CD4-positive, alpha-beta T cell treated with Interleukin-21 for 1 hour (primary cell): ENCODE measurements around the gene WDFY3.

Experiments used
- DNase-seq: peaks from one replicate; pipeline ENCODE4 v3.0.0-alpha.2; 2020

Gene WDFY3

DNA sequence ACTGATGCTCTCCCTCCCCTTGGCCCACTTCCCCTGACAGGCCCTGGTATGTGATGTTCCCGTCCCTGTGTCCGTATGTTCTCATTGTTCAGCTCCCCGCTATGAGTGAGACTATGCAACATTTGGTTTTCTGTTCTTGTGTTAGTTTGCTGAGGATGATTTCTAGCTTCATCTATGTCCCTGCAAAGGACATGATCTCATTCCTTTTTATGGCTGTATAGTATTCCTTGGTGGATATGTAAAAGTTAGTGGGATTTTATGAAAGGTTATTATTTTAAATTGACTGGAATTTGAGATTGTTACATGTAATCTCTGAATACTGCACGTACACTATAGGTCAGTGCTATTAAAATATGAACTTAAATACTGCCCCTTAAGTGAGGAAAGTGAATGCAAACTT is 184.0 kb downstream of the WDFY3 start:
- DNase-seq = no peak

DNA sequence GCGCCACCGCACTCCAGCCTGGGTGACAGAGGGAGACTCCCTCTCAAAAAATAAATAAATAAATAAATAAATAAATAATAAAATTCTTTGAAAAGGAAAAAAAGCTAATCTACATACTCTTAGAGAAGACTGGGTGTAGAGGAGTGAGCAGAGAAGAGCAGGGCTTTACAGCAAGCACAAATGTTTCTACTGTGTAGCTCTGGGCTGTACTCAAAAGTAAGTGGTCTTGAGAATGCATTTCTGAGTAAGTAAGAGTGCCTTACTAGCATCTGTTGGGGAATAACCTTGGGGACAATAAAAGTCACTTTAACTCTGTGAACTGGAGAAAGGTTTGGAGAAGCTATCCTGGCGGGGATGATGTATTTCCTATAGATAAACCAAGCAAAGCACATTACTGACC is 185.8 kb downstream of the WDFY3 start:
- no peak for DNase-seq

DNA sequence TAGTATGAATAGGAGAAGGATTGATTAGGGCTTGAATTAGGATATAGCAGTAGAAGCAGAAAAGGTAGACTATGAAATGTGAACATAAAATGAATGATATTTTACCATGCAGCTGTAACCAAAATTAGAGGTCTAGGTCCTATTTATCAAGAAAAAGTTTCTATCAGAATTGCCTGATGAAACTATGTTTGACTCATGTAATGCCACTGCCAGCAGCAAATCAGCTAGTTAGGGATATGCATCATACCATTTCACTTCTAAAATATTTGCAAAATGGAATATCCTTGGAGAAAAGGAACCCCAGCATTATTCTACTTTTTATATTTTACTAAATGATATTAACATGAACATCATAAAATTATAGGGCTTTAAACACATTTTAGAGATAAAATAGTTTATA is 188.4 kb downstream of the WDFY3 start:
- DNase-seq = no peak

GRCh38 chr4:84767168-84767567 is 199.3 kb downstream of the WDFY3 start:
- no peak for DNase-seq

DNA sequence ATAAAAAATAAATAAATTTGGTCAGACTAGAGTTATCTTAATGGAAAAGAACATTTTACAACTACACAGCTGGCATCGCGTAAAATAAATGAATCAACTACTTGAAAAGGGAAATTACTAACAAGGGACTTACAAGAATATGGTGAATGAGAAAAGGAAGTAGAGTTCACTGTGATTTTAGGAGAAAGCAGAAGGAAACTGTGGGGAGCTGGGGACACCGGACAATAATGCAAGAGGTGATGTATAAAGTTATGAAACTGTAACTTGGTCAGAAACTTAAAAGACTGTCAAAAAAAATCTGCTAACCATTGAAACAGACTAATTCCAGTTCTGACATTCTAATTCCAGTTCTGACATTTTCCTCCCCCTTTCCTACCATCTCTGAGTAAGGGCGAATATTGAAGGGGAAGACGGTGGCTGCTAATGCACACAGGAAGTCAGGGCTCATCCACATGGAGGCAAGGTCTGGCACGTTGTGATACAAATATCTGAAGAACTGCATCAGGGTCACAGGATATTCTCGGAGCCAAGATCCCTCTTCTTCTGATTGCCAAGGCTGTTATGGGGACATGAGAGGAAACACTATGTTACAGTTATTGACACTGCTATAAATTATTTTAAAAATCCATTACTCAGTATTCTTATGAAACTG is 213.0 kb downstream of the WDFY3 start:
- DNase-seq = peak; percentile 7

- DNase-seq = no peak
These were observed 214.8 kb downstream of the WDFY3 start for GRCh38 chr4:84751707-84752106.

- DNase-seq = no peak
These were observed 215.6 kb downstream of the WDFY3 start for GRCh38 chr4:84750960-84751283.

GRCh38 chr4:84750260-84750959 is 216.1 kb downstream of the WDFY3 start:
- no peak for DNase-seq

- no peak for DNase-seq
These were observed 226.4 kb downstream of the WDFY3 start for GRCh38 chr4:84740057-84740456.

DNA sequence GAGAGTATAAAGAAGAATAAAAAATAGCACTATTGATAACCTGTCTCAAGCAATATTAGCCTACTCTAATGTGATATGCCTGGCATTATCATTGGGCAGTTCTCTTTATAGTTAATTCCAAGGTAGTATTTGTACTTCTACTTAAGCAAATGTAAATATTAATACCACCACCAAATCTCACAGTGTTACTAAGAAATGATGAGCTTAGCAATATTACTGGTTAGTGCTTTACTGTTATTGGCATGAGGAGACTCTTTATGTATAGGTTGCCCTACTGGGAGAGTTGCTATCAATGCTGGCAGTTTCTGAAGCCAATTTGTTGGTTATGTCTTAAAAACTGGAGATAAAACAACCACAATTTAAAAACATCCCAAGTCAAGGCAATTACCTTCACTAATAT is 227.9 kb downstream of the WDFY3 start:
- no peak for DNase-seq

DNA sequence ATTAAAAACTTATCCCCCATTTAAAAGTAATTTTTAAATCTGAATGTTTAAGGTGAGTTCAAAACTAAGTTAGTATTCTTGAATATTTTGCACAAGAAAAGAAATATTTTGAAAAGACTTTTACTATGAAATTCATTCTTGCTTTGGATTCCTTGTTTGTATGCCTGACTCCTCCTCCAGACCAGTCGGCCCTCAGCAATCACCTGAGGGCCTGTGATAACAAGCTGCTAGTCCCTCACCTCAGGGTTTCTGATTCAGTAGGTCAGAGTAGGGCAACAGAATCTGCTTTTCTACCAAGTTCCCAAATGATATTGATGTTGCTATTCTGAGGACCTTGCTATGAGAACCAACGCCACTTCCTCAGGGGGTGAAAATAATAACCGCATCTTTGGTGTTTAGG is 228.8 kb downstream of the WDFY3 start:
- no peak for DNase-seq

DNA sequence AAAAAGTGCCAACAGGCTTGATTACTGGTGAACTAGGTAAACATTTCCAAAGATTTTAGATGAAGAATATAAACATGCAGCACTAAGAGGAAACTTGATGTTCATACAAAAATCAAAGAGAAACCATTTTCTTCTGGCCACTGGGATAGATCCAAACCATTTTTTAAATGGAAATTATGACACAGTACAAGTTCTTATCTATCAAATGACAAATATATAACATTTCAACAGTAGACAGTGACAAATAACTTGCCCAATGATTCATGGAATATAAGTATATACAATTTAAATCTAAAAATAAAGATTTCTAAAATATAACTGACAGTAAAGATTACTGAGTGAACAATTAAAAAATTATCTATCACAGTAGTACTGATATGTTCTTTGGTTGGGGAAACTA is 232.5 kb downstream of the WDFY3 start:
- DNase-seq = no peak

- DNase-seq = no peak
These were observed 233.0 kb downstream of the WDFY3 start for GRCh38 chr4:84733343-84734033.

DNA sequence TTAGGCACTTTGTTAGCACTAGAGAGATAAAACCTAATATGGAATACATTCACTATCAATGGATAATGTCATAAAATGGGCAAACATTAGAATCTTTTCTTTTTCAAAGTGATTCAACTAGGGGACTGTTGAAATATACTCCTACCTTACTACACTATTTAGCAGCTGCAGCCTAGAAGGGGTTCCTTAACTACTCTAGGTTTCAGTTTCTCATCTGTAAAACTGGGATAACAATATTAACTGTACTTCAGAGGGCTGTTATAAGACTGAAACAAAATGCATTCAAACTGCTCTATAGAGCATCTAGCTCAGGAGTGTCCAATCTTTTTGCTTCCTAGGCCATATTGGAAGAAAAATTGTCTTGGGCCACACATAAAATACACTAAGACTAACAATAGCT is 236.1 kb downstream of the WDFY3 start:
- DNase-seq = no peak

DNA sequence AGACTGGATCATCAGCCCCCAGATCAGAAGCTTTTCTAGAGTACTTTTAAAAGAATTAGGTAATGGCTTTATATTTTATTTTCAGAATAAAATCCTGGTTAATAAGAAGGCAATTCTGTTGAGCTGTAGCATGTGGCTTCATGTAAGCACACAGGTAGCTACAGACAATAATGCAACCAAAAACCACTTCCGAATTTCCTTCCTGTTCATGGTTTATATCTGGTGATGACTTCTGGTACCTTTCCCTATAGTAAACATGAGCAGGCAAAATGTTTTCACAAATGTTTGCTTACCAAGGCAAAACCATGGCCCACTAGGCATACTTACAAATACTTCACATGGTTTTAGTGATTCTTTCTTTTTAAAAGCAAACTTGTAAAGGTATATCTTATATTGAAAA is 239.0 kb downstream of the WDFY3 start:
- no peak for DNase-seq

- no peak for DNase-seq
These were observed 240.1 kb downstream of the WDFY3 start for GRCh38 chr4:84726356-84726755.

GRCh38 chr4:84722720-84723119 is 243.8 kb downstream of the WDFY3 start:
- DNase-seq = no peak

GRCh38 chr4:84719115-84719514 is 247.4 kb downstream of the WDFY3 start:
- DNase-seq = no peak

DNA sequence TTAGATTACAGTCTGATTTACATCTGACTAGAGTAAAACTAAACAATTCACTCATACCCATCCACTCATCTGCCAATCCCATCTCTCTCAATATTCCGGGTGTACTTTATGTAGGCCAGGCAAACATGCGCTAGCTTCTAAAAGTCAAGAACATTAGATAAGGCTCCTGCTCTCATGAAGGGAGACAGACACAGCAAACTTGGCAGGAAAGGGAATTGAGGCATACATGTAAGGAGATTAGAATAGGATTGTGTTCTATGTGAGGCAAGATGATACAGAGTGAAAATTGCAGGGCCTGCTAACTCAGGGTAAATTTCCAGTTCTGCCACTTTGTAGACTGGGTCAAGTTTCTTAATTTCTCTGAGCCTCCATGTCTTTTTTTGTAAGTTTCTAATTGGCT is 247.8 kb downstream of the WDFY3 start:
- DNase-seq = no peak

- DNase-seq = no peak
These were observed 255.9 kb downstream of the WDFY3 start for GRCh38 chr4:84710548-84710947.

GRCh38 chr4:84708406-84709135 is 257.9 kb downstream of the WDFY3 start:
- DNase-seq = no peak

DNA sequence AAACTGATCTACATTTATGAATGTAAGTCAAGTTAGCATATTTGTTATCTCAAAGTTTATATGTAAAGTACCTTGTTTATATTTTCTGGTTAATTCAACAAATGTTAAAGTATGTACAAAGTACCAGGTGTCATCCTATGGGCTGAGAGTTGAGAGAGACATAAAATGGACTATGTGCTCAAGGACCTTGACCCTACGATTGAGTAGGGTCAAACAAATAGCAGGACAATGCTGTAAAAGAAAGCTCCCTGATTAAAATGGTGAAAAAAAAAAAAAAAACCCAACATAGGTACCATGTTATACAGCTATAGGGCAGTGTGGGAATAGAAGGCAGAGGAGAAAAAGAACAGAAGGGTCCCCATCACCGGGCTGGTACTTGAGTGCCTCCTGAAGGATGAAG is 260.2 kb downstream of the WDFY3 start:
- no peak for DNase-seq

GRCh38 chr4:84699001-84699671 is 267.4 kb downstream of the WDFY3 start:
- DNase-seq = no peak
